ENCODE data around the gene GTF2IRD1. TPM values are rescaled to one million over a fixed set of nuclear protein-coding genes. Genes with fewer than 3 reads are reported as not detected.
A peak's percentile ranks its signal among the peaks of the same experiment; 100 is the strongest.

The GTF2IRD1 gene
- total RNA-seq, 1 donor from 2014 or later = 16.3 TPM

DNA sequence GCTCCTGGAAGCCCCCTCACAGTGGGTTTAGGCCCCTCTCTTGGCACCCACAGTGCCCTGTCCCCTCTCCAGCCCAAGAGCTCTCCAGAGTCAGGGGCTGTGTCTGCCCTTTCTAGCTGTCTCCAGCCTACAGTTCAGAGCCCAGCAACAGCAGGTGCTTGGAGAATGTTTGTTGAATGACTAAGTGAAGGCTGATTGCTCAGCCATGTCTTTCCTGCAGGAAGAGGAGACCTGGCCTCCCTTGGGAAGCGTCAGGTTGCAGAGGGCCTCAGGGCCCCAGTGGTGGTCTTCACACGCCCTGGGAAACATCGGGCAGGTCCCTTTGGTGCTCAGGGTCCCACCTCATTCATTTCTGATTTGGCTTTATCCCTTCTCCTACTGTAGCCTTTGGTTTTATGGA, 62.5 kb downstream of the GTF2IRD1 start:
- Histone ChIP-seq H3K9me3 (no peaks in the 10 kb centered on the region), H3K4me3 (no peak overlapping the region), H3K27me3 (ENCODE audit: low read depth) (no peaks in the 10 kb centered on the region), H3K27ac (no peak overlapping the region), H3K36me3 (peaks cover 48% of the 10 kb centered on the region), H3K4me1 (no peaks in the 10 kb centered on the region)
- TF ChIP-seq, protein P1, sequence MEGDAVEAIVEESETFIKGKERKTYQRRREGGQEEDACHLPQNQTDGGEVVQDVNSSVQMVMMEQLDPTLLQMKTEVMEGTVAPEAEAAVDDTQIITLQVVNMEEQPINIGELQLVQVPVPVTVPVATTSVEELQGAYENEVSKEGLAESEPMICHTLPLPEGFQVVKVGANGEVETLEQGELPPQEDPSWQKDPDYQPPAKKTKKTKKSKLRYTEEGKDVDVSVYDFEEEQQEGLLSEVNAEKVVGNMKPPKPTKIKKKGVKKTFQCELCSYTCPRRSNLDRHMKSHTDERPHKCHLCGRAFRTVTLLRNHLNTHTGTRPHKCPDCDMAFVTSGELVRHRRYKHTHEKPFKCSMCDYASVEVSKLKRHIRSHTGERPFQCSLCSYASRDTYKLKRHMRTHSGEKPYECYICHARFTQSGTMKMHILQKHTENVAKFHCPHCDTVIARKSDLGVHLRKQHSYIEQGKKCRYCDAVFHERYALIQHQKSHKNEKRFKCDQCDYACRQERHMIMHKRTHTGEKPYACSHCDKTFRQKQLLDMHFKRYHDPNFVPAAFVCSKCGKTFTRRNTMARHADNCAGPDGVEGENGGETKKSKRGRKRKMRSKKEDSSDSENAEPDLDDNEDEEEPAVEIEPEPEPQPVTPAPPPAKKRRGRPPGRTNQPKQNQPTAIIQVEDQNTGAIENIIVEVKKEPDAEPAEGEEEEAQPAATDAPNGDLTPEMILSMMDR (IDR thresholded peaks at IDR 0.05) = no peak
- intact Hi-C loops (cut with DNase I) = no loop called here
- DNase-seq (no peak), ATAC-seq (no peak)

- TF ChIP-seq, protein P1 (IDR thresholded peaks at IDR 0.05) = no peak
- Histone ChIP-seq H3K27me3 (ENCODE audit: low read depth) (no peaks in the 10 kb centered on the region), H3K4me1 (no peaks in the 10 kb centered on the region), H3K27ac (no peak overlapping the region), H3K36me3 (peaks cover 42% of the 10 kb centered on the region), H3K9me3 (no peaks in the 10 kb centered on the region), H3K4me3 (no peak overlapping the region)
- intact Hi-C loops (cut with DNase I) = no loop called here
- DNase-seq (no peak), ATAC-seq (peak in 1 of 2 donors; percentile 16)
Measured at GRCh38 chr7:74518041-74518440, 64.3 kb downstream of the GTF2IRD1 start.

DNA sequence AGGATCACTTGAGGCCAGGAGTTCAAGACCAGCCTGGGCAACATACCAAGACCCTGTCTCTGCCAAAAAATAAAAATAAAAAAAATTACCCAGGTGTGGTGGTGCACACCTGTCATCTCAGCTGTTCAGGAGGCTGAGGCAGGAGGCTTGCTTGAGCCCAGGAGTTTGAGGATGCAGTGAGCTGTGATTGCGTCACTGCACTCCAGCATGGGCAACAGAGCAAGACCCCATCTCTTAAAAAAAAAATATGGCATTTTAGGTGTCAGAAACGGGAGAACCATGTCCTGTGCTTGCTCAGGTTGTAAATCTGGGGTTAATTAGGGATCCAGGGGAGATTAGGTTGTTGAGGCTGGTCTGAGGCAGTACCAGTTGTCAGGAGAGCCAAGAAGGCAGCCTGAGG, 64.9 kb downstream of the GTF2IRD1 start:
- no peak for ATAC-seq
- TF ChIP-seq, protein P1 (IDR thresholded peaks at IDR 0.05) = no peak
- Histone ChIP-seq H3K27me3 (ENCODE audit: low read depth) (no peaks in the 10 kb centered on the region), H3K4me1 (no peaks in the 10 kb centered on the region), H3K27ac (no peak overlapping the region), H3K9me3 (no peaks in the 10 kb centered on the region), H3K4me3 (no peak overlapping the region), H3K36me3 (peaks cover 36% of the 10 kb centered on the region)
- no peak for DNase-seq
- intact Hi-C loops (cut with DNase I) = no loop called here

GRCh38 chr7:74519395-74519794, 65.7 kb downstream of the GTF2IRD1 start:
- Histone ChIP-seq H3K27me3 (ENCODE audit: low read depth) (no peaks in the 10 kb centered on the region), H3K27ac (no peak overlapping the region), H3K4me1 (no peaks in the 10 kb centered on the region), H3K4me3 (no peak overlapping the region), H3K36me3 (peaks cover 35% of the 10 kb centered on the region), H3K9me3 (no peaks in the 10 kb centered on the region)
- DNase-seq (no peak), ATAC-seq (no peak)
- intact Hi-C loops (cut with DNase I) = no loop called here
- TF ChIP-seq, protein P1 (IDR thresholded peaks at IDR 0.05) = no peak

DNA sequence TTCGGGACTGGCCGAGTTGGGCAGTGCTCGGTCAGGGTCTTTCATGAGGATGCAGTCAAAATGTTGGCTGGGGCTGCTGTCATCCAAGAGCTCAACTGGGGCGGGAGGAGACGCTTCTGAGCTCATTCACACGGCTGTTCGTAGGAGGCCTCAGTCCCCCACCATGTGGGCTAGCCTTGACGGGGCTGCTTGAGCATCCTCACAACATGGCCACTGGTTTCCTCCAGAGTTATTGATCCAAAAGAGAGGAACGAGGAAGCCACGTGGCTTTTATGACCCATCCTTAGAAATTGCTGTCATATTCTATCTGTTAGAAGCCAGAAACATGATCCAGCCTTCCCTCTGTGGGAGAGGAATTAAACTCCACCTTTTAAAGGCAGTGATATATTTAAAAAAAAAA, 68.1 kb downstream of the GTF2IRD1 start:
- Histone ChIP-seq H3K9me3 (no peaks in the 10 kb centered on the region), H3K27me3 (ENCODE audit: low read depth) (no peaks in the 10 kb centered on the region), H3K4me1 (no peaks in the 10 kb centered on the region), H3K27ac (no peak overlapping the region), H3K4me3 (no peak overlapping the region), H3K36me3 (peaks cover 42% of the 10 kb centered on the region)
- DNase-seq (no peak), ATAC-seq (no peak)
- intact Hi-C loops (cut with DNase I) = no loop called here
- TF ChIP-seq, protein P1 (IDR thresholded peaks at IDR 0.05) = no peak

Data from lower lobe of right lung (tissue), 2 donors.